Left lobe of liver (tissue), 2 donors: ENCODE measurements around the gene PACS2. TPM values are rescaled to one million over a fixed set of nuclear protein-coding genes. Genes with fewer than 3 reads are reported as not detected.

ENCODE experiments used
- ATAC-seq: fragments of 200-7000 bp; cut with Tn5 transposase; one replicate; pipeline ENCODE4 v1.9.1; 2020; ENCODE audit warnings: mild to moderate bottlenecking, moderate library complexity
- DNase-seq: peaks from one replicate; pipeline ENCODE4 v3.0.0-alpha.2; 2020; ENCODE audit warnings: low spot score
- total RNA-seq: library from RNA; stranded (reverse); gene quantifications from one replicate; pipeline ENCODE4 v1.2.1, GENCODE V29; 2021
- donor health status: DM: no; HTN: no; CAD: no; lungs with moderate emphysema.
- donor health status: DM: no; HTN: yes; CAD: no.

The PACS2 gene
- total RNA-seq, 1 donor from 2014 or later = 26.6 TPM

DNA sequence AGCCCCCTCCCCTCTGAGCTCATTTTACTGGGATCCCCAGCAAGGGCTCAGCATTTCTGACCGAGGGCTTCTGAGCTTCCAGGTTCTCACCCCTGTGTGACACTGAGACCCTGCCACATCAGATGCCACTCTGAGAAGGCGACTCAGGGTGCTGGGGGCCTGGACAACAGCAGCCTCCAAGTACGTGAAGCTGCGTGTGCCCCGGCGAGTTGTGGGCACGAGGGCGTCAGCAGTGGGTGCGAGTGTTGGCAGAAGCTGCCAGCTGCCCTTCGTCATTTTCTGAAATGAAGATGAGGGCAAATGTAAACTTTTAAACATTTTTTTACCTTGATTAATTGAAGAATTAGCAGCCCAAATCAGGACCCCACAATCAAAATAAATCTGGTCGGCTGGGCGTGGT is 51.1 kb downstream of the PACS2 start:
- ATAC-seq (no peak), DNase-seq (no peak)

DNA sequence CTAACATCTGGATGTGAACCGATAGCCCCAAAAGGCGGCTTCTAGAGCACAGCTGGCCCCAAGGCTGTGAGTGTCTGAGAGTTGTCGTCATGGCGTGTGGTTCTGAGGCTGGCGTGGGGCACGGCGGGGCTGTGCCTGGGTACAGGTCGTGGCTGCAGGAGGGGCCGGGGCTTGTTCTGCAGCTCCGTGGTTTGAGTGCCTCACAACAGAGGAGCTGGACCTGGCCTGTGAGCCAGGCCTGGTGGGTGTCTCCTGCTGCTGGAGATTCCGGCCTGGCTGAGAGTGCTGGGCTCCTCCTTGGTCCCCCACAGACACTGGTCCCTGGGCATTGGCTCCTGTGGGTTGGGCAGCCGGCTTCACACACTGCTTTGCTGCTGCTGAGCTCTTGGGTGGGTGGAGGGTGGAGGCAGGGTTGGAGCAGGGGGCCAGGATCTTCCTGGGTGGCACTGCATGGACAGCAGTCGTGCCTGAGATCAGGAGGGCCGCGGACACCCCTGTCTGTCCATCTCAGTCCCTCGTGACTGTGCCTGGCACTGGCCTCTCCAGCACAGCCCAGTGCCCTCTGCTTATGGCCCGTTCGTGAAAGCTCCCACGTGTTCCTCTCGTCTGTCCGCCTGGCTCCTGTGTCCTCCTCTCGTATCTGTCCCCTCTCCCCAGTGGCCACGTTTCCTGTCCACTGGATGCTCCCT is 52.0 kb downstream of the PACS2 start:
- ATAC-seq (no peak), DNase-seq (no peak)

DNA sequence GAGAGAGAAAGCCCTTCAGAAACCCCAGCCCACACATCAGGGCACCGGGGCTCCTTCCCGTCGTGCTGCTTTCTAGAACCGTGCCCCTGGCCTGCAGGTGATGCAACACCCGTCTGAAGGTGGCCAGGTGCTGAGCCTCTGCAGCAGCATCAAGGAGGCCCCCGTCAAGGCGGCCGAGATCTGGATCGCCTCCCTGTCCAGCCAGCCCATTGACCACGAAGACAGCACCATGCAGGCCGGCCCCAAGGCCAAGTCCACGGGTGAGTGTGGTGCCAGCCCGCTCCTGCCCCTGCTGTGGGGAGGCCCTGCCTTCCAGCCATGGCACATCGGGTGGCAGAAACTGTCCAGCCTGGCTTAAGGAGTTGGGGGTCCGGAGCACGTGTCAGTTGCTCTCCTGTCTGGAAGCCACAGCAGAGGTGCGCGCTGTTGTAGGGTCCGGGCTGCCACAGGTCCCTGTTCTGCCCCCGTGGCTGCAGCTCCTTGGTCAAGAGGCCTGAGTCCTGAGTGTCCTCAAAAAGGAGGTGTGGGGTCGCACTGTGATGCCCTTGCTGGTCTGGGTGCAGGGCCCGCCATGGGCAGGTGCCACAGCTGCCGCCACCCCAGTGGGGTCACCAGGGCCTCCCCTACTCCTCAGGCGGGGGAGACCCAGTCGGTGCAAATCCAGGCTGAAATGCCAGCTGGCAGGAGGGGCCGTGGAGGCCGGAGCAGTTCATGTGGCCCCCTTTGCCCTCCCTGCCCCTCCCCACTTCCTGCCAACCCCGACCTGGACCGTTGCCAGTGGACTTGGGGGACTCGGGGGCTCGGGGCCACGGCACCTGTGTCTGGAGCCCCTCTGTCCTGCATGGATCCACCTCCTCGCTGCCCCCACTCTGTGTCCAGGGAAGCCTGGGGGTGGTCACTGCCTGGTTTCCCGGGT is 52.8 kb downstream of the PACS2 start:
- ATAC-seq (no peak), DNase-seq (no peak)

DNA sequence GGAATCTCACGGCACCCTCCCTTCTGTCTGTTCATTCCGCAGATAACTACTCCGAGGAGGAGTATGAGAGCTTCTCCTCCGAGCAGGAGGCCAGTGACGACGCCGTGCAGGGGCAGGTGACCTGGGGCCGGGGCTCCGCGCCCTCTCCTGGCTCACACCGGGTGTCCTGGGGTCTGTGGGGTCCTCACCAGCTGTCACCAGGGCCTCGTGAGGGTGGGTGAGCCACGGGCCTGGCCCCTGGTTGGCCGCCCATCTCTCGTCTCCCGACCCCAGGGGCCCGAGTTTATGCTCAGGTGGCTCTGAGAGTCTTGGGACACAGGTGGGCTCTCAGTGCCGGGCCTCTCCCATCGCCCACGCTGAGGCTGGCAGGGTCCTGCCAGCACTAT is 53.5 kb downstream of the PACS2 start:
- ATAC-seq (no peak), DNase-seq (no peak)

DNA sequence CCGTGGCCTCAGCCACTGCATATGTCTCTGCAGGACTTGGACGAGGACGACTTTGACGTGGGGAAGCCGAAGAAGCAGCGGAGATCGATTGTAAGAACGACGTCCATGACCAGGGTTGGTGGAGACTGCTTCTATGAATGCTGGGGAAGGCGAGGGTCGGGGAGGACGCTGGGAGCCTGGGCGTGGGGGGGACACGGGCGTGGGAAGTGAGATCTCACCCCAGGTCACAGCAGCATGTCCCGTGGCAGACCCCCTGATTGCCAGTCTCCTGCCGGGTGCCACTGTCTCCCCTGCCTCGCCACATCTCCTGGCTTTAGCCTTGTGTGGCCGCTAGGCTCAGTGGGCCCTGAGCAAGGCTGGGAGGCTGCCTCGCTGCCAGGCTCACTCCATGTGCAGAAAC is 53.9 kb downstream of the PACS2 start:
- ATAC-seq (no peak), DNase-seq (no peak)

DNA sequence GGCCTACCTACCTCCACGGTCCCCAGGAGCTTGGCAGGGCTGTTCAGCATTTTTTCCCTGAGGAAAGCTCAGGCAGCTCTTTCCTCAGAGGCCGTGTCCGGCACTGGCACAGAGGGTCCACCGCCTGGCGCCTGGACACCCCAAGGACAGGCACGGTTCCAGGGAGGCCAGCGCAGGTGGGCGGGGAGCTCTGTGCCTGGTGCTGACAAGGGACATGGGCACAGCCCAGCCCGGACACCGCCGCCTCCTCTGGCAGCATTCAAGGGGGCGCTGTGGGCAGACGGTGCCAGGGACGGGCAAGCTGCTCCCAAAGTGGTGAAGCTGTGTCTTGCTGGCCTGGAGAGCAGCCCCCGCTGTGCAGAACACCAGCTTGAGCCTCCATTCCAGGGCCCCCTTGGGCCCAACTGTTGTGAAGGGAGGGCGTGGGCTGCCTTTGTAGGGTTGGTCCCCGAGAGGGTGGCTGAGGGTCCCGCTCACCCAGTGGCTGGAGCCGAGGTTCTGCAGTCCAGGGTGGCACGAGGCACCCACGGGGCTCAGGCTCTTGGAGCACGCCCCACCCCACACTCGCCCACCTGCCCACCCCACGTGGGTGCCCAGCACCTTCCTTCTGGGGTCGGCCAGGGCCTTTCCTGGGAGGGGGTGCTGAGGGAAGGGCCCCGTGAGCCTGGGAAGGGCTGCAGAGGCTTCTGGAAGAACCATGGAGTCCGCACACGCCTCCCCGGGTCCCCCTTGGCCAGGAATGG is 54.5 kb downstream of the PACS2 start:
- ATAC-seq (no peak), DNase-seq (no peak)

DNA sequence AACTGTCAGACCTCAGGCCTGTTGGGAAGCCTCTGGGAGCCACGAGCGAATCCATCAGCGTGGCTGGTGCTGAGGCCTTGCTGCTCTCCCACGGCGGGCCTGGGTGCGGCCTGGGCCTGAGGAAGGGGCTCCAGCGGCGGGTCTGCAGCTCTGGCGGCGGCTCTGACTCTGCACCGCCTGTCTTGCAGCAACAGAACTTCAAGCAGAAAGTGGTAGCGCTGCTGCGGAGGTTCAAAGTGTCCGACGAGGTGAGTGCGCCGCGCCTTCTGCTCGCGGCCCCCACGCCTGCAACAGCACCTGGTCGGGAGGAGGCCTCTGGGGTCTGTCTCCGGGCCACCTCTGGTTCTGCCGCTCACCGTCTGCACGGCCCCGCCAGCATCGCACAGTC is 55.1 kb downstream of the PACS2 start:
- ATAC-seq = no peak
- no peak for DNase-seq

DNA sequence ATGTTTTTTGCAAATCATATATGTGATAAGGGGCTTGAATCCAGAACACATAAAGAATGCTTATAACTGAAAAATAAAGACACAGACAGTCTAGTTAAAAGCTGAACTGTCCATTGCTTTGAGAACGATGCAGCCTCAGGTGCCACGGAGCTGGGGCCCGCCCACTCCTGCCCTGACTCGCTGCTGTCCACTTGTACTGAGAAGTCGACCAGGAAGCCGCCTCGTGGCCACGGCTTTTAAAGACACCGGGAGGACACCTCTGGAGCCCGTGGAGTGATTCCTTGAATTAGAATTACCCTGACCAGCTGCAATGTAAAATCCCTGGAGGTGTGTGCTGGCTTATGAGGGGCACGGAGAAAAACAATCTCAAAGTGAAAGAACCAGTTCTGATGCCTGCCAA is 59.8 kb downstream of the PACS2 start:
- no peak for ATAC-seq

DNA sequence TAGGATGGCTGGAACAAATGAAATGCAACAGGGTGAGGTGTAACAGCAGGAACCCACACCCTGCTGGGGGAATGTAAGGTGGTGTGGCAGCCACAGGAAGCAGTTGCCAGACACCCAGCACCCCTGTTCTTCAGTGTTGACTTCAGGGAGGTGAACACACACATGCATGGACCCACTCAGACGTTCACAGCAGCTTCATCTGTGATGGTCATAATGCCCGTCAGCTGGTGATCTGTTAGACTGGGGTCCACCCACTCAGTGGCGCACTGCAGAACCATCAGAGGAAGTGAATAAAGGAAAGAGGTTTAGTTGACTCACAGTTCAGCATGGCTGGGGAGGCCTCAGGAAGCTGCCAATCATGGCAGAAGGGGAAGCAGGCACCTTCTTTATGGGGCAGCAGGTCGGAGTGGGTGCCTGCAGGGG is 61.1 kb downstream of the PACS2 start:
- ATAC-seq = no peak
- DNase-seq = no peak

More for the DNA sequence above, 59.8 kb downstream of the PACS2 start:
- no peak for DNase-seq

DNA sequence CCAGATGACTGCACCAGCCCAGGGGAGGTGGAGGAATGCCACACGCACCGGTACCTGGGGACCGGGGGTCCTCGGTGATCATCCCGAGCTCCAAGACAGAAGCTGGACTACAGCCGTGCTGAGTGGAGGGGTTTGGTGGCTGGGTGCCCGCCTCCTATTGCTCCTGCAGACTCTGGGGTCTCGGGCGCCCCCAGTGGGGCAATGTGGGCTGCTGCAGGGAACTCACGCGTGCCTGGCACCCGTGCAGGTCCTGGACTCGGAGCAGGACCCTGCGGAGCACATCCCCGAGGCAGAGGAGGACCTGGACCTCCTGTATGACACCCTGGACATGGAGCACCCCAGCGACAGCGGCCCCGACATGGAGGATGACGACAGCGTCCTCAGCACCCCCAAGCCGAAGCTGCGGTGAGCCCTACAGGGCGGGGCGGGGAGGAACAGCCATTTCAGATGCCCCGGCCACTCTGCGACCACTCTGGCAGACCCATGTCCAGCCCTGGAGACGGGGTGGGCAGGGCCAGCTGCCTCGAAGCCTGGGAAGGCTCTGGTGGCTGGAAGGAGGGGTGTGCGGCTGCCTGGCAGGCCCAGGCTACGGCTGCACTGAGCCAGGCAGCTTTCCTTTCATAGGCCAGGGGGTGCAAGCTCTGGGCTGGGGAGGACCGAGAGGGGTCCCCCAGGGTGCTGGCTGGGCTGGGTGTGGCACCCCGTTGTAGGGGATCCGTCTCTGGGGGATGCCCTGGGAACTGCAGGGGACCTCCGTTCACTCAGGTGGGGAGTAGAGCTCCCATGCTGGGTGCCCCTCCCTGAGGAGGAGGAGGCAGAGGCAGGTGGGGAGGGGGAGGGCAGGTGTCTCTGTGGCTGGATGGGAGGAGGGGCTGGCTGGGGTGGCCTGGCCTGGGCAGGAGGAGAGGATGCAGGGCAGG is 62.2 kb downstream of the PACS2 start:
- ATAC-seq (no peak), DNase-seq (no peak)

DNA sequence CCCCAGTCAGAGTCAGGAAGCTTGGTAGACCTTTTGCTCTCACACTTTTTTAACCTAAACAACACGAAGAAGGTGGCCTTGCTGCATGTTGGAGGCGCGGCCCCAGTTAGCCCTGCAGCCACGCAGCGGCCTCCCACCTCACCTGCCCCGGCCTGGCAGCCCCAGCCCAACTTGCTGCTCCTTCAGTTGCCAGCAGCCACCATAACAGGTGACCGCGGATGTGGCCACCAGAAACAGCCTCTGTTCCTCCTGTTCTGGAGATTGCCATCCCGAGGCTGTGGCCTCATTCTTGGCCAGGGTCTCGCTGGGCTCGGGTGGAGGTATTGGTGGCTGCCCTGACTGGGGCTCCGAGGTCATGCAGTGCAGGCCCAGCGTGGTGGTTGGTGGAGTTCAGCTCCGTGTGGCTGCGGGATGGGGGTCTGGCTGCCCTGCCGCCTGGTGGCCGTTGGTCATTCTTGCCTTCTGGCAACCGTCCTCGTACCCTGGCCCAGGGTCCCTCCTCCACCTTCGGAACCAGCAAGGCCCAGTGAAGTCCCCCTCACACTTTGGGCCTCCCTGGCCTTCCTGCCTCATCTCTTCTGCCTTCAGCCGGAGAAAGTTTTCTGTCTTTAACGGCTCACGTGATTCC is 63.1 kb downstream of the PACS2 start:
- DNase-seq (no peak), ATAC-seq (no peak)

DNA sequence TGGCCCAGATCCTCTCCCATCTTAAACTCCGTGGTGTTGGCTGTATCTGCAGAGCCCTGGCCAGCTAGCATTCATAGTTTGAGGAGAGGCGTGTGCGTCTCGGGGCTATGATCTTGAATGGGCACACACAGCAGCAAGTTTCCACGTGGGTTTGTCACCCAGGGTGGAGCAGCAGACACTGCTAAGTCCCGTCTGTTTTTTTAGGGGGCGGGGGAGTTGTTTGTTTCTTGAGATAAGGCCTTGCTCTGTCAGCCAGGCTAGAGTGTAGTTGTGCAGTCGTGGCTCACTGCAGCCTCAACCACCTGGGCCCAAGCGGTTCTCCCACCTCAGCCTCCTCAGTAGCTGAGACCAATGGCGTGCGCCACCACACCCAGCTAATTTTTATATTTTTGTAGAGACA is 63.7 kb downstream of the PACS2 start:
- no peak for DNase-seq
- ATAC-seq = no peak

DNA sequence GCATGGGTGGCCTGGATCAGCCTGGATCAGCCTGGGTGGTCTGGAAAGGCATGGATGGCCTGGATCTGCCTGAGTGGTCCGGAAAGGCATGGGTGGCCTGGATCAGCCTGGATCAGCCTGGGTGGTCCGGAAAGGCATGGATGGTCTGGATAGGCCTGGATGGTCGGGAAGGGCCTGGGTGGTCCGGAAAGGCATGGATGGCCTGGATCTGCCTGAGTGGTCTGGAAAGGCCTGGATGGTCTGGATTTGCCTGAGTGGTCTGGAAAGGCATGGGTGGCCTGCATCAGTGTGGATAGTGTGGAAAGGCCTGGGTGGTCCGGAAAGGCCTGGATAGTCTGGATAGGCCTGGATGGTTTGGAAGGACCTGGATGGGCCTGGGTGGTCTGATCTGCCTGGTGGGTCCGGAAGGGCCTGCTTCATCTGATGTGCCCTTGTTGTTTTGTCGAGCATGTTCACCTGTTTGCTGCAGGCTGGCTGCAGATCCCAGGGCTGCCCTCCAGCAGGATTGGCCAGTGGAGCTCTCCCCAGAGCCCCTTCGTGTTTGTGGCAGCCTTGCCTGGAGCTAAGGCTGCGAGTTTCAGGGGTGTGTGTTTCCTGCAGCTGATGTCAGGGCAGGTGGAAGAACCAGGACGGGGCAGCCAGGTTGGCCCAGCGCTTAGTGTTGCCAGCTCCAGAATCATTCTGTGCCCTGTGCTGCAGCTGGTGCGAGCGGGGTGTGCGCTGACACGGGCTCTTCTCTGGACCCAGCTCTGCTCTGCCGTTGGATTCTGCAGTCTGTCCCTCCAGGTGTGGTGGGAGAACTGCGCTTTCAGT is 64.5 kb downstream of the PACS2 start:
- ATAC-seq = no peak
- DNase-seq = no peak

DNA sequence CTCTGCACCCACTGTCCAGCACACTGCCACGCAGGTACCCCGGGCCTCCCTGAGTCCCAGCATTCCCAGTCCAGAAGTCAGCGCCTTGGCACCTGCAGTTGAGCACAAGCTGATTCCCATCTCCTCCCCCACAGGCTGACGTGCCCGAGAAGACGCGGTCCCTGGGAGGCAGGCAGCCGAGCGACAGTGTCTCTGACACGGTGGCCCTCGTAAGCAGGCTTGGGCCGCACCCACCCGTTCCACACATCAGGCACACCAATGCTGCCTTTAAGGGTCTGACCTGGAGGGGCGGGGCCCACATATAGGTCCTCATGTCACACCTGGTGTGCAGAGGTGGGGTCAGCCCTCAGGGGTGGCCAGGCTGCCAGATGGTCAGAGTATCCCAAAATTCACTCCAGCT is 65.4 kb downstream of the PACS2 start:
- DNase-seq (no peak), ATAC-seq (no peak)

DNA sequence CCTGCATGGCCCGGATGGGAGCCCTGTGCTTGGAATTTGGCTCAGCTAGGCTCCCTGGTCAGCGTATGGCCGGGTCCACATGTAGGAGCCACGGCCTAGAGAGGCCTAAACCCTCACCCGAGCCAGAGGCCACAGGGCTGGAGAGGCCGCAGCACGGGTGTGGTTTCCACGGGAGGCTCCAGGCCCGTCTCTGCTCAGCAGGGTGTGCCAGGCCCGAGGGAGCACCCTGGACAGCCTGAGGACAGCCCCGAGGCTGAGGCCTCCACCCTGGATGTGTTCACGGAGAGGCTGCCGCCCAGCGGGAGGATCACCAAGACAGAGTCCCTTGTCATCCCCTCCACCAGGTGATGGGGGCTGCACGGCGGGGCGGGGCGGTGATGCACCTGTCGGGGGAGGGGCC is 66.2 kb downstream of the PACS2 start:
- DNase-seq (no peak), ATAC-seq (no peak)

DNA sequence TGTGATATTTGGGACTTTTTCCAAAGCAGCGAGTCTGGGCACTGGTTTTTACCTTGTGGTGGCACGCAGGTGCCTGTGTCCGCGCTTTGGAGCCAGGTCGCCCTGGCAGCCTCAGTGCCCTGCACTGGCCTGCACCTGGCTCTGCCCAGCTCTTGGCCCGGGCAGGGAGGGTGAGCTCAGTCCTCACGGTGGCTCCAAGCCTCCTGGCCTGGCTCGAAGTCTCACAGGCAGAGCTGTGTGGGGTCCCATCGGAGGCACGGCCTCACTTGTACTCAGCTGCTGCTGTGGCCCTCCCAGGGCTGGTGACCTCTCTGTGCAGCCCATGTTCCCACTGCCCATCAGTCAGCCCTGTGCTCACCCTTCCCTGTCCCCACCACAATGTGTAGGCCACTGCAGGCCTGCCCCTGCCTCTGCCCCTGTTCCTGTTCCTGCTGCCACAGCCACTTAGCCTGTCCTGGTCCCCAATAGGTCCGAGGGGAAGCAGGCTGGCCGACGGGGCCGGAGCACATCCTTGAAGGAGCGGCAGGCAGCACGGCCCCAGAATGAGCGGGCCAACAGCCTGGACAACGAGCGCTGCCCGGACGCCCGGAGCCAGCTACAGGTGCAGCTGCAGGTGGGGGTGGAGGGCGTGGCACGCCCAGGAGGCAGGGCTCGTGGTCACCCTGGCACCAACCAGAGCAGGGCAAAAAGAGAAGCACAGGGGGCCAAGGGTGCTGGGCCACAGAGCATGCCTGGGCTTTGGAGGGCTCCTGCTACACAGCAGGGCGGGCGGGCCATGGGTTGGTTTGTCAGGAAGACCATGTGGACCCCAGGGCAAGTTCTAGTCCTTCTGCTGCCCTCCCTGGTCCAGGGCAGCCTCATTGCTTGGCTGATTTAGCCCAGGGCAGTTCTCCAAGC is 67.1 kb downstream of the PACS2 start:
- DNase-seq (no peak), ATAC-seq (no peak)

DNA sequence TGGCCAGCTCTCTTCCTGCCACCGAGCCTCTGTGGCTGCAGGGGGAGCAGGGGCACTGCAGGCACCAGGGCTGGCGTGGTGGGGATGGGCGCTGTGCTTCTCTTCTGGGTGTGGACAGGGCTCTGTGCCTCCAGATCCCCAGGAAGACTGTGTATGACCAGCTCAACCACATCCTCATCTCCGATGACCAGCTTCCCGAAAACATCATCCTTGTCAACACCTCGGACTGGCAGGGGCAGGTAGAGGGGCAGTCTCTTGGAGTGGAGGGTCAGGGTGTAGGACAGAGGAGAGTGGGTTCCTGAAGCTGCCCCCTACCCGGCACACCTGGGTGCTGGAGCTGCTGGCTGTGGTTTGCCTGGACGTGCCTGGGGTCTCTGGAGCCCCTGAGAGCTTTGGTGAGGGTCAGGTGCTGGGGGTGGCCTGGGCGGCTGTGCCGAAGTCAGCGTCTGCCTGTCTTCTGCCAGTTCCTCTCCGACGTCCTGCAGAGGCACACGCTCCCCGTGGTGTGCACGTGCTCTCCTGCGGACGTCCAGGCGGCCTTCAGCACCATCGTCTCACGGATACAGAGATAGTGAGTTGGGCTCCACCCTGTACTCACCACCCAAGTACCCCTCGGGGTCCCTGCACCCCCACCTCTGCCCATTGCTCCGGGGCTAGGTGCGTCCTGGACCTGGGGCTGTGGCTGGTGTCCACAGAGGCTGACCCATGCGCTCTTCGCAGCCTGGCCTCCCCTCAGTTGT is 68.0 kb downstream of the PACS2 start:
- no peak for ATAC-seq
- no peak for DNase-seq
